HepG2 (cell line): ENCODE measurements around the gene STRIT1. TPM values are rescaled to one million over a fixed set of nuclear protein-coding genes. Genes with fewer than 3 reads are reported as not detected.

Experiments used
- ATAC-seq: fragments of 200-7000 bp; cut with Tn5 transposase; 3 replicates; pipeline ENCODE4 v1.9.1; 2020; ENCODE audit warnings: mild to moderate bottlenecking, moderate library complexity
- BruUV-seq: library from RNA; stranded (reverse); fragments of 400-500 nt; replicated peaks from 2 replicates; lab custom pipeline; 2021; lab: Mats Ljungman, UMichigan
- CTCF ChIA-PET: fragments of 300-600 bp; formaldehyde crosslinking; extraction: SDS; loops from one replicate; lab custom pipeline; 2021; ENCODE audit warnings: low total read pairs, inconsistent platforms, low intra/inter-chr PET ratio; lab: Yijun Ruan, JAX
- POLR2A ChIA-PET: fragments of 350-600 bp; sonication (Branson Sonifier 250); formaldehyde crosslinking; loops from one replicate; lab custom pipeline; 2020; ENCODE audit warnings: antibody characterized with exemption, inconsistent platforms; lab: Yijun Ruan, JAX
- DNase-seq: peaks from one replicate; pipeline ENCODE4 v3.0.0-alpha.2; 2015; ENCODE audit warnings: low spot score
- FAIRE-seq: peaks from 3 replicates; lab custom pipeline; 2011; peaks lifted over from hg19 to GRCh38; lab: Jason Lieb, UNC
- H2AFZ ChIP-seq: one replicate; pipeline ENCODE4 v1.6.1; 2011; ENCODE audit warnings: low read length, inconsistent platforms
- H3K27ac ChIP-seq: fragments of 300-600 bp; 3 replicates; pipeline ENCODE4 v1.8.0; 2011; ENCODE audit warnings: mixed run types, mild to moderate bottlenecking, mixed read lengths, low read length, inconsistent platforms; ENCODE audit not compliant: insufficient read depth; ENCODE audit errors: extremely low read length
- H3K27me3 ChIP-seq, 2 experiments: fragments of 200-600 bp in 1 of 2; 2 replicates in 1 of 2; 3 replicates in 1 of 2; pipeline versions ENCODE4 v1.6.0 to v1.8.0; 2011; ENCODE audit warnings: low read length in 2 of 2, mild to moderate bottlenecking in 2 of 2, moderate library complexity in 2 of 2, inconsistent platforms in 1 of 2; ENCODE audit not compliant: insufficient read depth in 2 of 2, control insufficient read depth in 1 of 2
- H3K36me3 ChIP-seq, 2 experiments: fragments of 200-600 bp in 1 of 2; replicated peaks in 1 of 2; 2 replicates in 1 of 2; 3 replicates in 1 of 2; pipeline versions ENCODE4 v1.5.1 to v1.8.0; 2011; ENCODE audit warnings: low read length in 2 of 2, inconsistent platforms in 1 of 2; ENCODE audit not compliant: insufficient read depth in 2 of 2, control insufficient read depth in 1 of 2
- H3K4me1 ChIP-seq: 2 replicates; pipeline ENCODE4 v1.5.1; 2012; ENCODE audit warnings: low read length, inconsistent platforms; ENCODE audit not compliant: insufficient read depth
- H3K4me2 ChIP-seq: 2 replicates; pipeline ENCODE4 v1.6.0; 2011; ENCODE audit warnings: low read depth, low read length, inconsistent platforms
- H3K4me3 ChIP-seq, 3 experiments: fragments of 200-600 bp in 1 of 3; sonication (generic), shearing (Covaris generic) in 1 of 3; replicated peaks in 1 of 3; 2 replicates each; pipeline ENCODE4 v1.5.1; 2011 to 2016; ENCODE audit warnings: low read length in 3 of 3, inconsistent platforms in 2 of 3, low read depth in 2 of 3, mild to moderate bottlenecking in 2 of 3, control low read depth in 1 of 3, mixed read lengths in 1 of 3; ENCODE audit not compliant: insufficient read depth in 1 of 3
- H3K79me2 ChIP-seq: one replicate; pipeline ENCODE4 v1.6.1; 2011; ENCODE audit warnings: low read length, inconsistent platforms; ENCODE audit not compliant: insufficient read depth
- H3K9ac ChIP-seq: 2 replicates; pipeline ENCODE4 v1.6.0; 2011; ENCODE audit warnings: mild to moderate bottlenecking, low read depth, low read length, inconsistent platforms; ENCODE audit not compliant: insufficient read depth
- H3K9me3 ChIP-seq: 2 replicates; pipeline ENCODE4 v1.5.1; 2012; ENCODE audit warnings: mild to moderate bottlenecking, low read length
- H4K20me1 ChIP-seq: 2 replicates; pipeline ENCODE4 v1.6.0; 2011; ENCODE audit warnings: inconsistent platforms, mild to moderate bottlenecking, low read length, moderate library complexity; ENCODE audit not compliant: insufficient read depth
- ETV6 ChIP-seq: sonication (generic); formaldehyde crosslinking; conservative IDR thresholded peaks from 2 replicates; pipeline ENCODE4 v1.4.0; 2020; ENCODE audit warnings: missing genetic modification reagents
- IRF2 ChIP-seq: IDR thresholded peaks from 2 replicates; pipeline ENCODE4 v1.6.1; 2018; ENCODE audit warnings: missing genetic modification reagents, missing compliant biosample characterization
- NR3C1 ChIP-seq: sonication (generic); formaldehyde crosslinking; IDR thresholded peaks from 2 replicates; pipeline ENCODE4 v1.4.0; 2020; ENCODE audit warnings: missing genetic modification reagents
- SATB2 ChIP-seq: sonication (generic); formaldehyde crosslinking; IDR thresholded peaks from 2 replicates; pipeline ENCODE4 v1.5.0; 2020; ENCODE audit warnings: missing genetic modification reagents
- ZBTB38 ChIP-seq: sonication (generic); formaldehyde crosslinking; IDR thresholded peaks from 2 replicates; pipeline ENCODE4 v1.5.1; 2020; ENCODE audit warnings: mild to moderate bottlenecking, missing genetic modification reagents
- ZFY ChIP-seq: sonication (generic); formaldehyde crosslinking; IDR thresholded peaks from 2 replicates; pipeline ENCODE4 v1.4.0; 2020; ENCODE audit warnings: missing genetic modification reagents
- ZNF766 ChIP-seq: sonication (generic); formaldehyde crosslinking; IDR thresholded peaks from 2 replicates; pipeline ENCODE4 v1.5.0; 2020; ENCODE audit warnings: missing genetic modification reagents, borderline replicate concordance
- ZNF792 ChIP-seq: IDR thresholded peaks from 2 replicates; pipeline ENCODE4 v1.6.1; 2016
- ZNF878 ChIP-seq: sonication (generic); formaldehyde crosslinking; IDR thresholded peaks from 2 replicates; pipeline ENCODE4 v1.8.1; 2023; ENCODE audit warnings: mild to moderate bottlenecking, missing genetic modification reagents, moderate library complexity
- WGBS: methylation state at CpG from one replicate; pipeline ENCODE4 v1.1.6; 2017; ENCODE audit warnings: low lambda C conversion rate; 5-methylcytosine and 5-hydroxymethylcytosine counted together
- in situ Hi-C: cut with HindIII; loops from 2 replicates; pipeline ENCODE4 v1.10.0; 2017; ENCODE audit warnings: low pct_unique_long_range_greater_than_20kb; ENCODE audit not compliant: extremely low pct_ligation_motif_present
- intact Hi-C: fragments of 100-400 bp; cut with micrococcal nuclease; formaldehyde crosslinking; loops from one replicate; pipeline ENCODE4 v1.10.0; 2022; ENCODE audit not compliant: unreplicated experiment
- polyA plus RNA-seq, 8 experiments: library from polyadenylated mRNA; depleted of rRNA in 3 of 8; stranded (reverse) in 7 of 8; unstranded in 1 of 8; fragments of >200 nt; fragmentation: Illumina TruSeq in 4 of 8; extraction: Trizol in 4 of 8; gene quantifications; 2 replicates each; pipeline versions ENCODE4 v1.2.1 to v1.2.3, GENCODE V29; 2011 to 2016; ENCODE audit warnings: low read depth in 4 of 8, missing spikeins in 1 of 8, mixed read lengths in 1 of 8; ENCODE audit not compliant: insufficient read depth in 1 of 8
- total RNA-seq, 5 experiments: library from RNA; depleted of rRNA; stranded (reverse); fragments of >200 nt; fragmentation: Illumina TruSeq; extraction: Trizol; gene quantifications; 2 replicates each; pipeline ENCODE4 v1.2.3, GENCODE V29; 2016; ENCODE audit warnings: low read depth in 1 of 5
- TF ChIP-seq, protein P1 (sequence below): sonication (generic); formaldehyde crosslinking; IDR thresholded peaks from 2 replicates; pipeline ENCODE4 v1.4.0; 2020; ENCODE audit warnings: low read depth, mild to moderate bottlenecking, missing genetic modification reagents
- TF ChIP-seq, protein P2 (sequence below): IDR thresholded peaks from 2 replicates; pipeline ENCODE4 v1.6.1; 2012; ENCODE audit warnings: low read length, improper control_type of control experiment
- TF ChIP-seq, protein P3 (sequence below): sonication (generic); formaldehyde crosslinking; IDR thresholded peaks from 2 replicates; pipeline ENCODE4 v1.8.0; 2022; ENCODE audit warnings: mild to moderate bottlenecking, missing genetic modification reagents; ENCODE audit not compliant: insufficient replicate concordance

Gene STRIT1
- total and polyA plus RNA-seq, 2 of the 13 experiments (the other 11 are each of a cell fraction or from before 2014, with no cell fraction given), result not detected

DNA sequence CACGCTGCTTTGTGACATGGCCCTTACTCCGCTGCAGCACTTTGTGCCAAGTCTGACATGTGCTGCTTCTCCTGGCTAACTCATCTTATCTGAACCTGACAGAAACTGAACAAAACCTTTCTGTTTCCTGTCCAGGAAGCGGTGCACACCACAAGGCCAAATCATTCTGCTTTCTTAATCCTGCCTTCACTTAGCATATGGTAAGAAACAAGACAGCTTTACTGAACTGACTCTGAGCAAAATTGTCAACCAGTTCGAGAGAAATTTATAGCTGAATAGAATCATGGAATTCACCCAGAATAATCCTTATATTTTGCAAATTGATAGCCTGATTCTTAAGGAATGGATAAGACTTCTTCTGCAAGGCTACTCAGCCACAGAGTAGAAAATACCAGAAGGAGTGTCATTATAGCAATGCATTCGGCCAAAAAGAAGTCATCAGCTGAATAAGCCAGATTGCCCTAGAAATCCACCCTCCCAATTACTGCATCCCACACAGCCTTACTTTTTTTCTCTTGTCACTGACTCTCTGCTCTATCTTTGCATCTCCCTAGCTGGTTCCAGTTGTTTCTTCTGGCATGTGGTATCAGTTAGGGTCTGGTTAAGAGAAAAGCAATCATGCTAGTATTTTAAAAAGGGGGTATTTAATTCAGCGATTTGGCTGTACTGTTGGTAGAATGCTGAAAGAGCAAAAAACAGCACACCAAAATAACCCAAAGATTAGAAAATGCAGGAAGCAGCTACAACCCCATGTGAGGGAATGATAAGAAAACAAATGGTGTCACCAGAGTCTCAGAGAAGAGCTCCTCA, 41.6 kb upstream of the STRIT1 start:
- Histone ChIP-seq H2AFZ (no peak overlapping the region), H3K9me3 (no peaks in the 10 kb centered on the region), H3K4me3 (no peak overlapping the region), H3K36me3 (no peaks in the 10 kb centered on the region), H3K27me3 (no peaks in the 10 kb centered on the region), H3K79me2 (no peaks in the 10 kb centered on the region), H4K20me1 (no peaks in the 10 kb centered on the region), H3K27ac (no peak overlapping the region), H3K4me2 (no peak overlapping the region), H3K9ac (no peak overlapping the region), H3K4me1 (no peaks in the 10 kb centered on the region)
- in situ Hi-C loops (no loop called here), intact Hi-C loops (no loop called here)
- CTCF ChIA-PET, result no interaction called here
- WGBS, result 30% methylated on average over 6 of the region's 6 CpGs
- no TSS peak for BruUV-seq
- no peak for DNase-seq
- ATAC-seq, result no peak
- no peak for FAIRE-seq
- TF ChIP-seq ZBTB38 (CRISPR knock-in tag) (no peak), SATB2 (CRISPR knock-in tag) (no peak), NR3C1 (CRISPR knock-in tag) (no peak)
- TF ChIP-seq, protein P1, sequence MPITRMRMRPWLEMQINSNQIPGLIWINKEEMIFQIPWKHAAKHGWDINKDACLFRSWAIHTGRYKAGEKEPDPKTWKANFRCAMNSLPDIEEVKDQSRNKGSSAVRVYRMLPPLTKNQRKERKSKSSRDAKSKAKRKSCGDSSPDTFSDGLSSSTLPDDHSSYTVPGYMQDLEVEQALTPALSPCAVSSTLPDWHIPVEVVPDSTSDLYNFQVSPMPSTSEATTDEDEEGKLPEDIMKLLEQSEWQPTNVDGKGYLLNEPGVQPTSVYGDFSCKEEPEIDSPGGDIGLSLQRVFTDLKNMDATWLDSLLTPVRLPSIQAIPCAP (CRISPR knock-in tag), result no peak
- POLR2A ChIA-PET, result no interaction called here

DNA sequence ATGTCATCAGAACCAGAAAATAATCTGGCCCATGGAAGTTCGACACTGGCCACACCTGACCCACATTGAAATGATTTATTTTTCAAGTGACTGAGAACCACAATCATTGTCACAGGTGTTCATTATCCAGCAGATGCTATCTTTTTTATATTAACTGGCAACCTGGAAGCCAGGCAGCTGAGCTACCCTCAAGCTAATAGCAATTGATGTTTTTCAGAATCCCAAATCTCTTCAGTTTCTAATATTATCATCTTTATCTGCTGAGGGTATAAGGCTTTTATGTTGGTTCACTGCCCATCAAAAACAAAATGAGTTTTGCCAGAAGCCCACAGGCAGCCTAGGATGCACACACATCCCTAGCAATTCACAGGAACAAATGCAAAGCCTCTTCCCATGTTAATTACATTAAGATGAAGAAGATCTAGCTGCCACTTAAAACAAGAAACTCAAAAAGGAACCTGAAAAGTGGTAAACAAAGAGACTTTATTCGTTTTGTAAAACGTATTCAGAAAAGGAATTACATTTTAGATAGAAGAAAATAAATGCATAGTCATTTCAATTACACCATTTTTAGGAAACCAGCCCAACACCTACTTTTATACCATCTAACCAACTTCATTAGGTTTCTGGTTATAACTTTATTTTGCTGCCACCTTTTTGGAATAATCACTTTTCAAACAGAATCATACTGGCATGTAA, 40.9 kb upstream of the STRIT1 start:
- no peak overlapping the region for H3K9ac ChIP-seq
- WGBS, result 4% methylated on average over 3 of the region's 3 CpGs
- in situ Hi-C loops (no loop called here), intact Hi-C loops (no loop called here)
- ATAC-seq, result no peak
- ChIA-PET CTCF (no interaction called here), POLR2A (no interaction called here)
- no peaks in the 10 kb centered on the region for H3K9me3 ChIP-seq
- FAIRE-seq, result no peak
- H3K4me3 ChIP-seq, result no peak overlapping the region
- H4K20me1 ChIP-seq, result no peaks in the 10 kb centered on the region
- no peak overlapping the region for H3K27ac ChIP-seq
- no peaks in the 10 kb centered on the region for H3K27me3 ChIP-seq
- no peak for DNase-seq
- no peaks in the 10 kb centered on the region for H3K79me2 ChIP-seq
- no TSS peak for BruUV-seq
- no peak overlapping the region for H3K4me2 ChIP-seq
- H3K4me1 ChIP-seq, result no peaks in the 10 kb centered on the region
- no peak overlapping the region for H2AFZ ChIP-seq
- H3K36me3 ChIP-seq, result no peaks in the 10 kb centered on the region
- TF ChIP-seq ZFY (CRISPR knock-in tag) (no peak), IRF2 (CRISPR knock-in tag) (no peak), ZNF766 (CRISPR knock-in tag) (no peak), ZNF792 (no peak), ETV6 (CRISPR knock-in tag) (no peak), ZNF878 (CRISPR knock-in tag) (no peak)
- TF ChIP-seq, protein P2, sequence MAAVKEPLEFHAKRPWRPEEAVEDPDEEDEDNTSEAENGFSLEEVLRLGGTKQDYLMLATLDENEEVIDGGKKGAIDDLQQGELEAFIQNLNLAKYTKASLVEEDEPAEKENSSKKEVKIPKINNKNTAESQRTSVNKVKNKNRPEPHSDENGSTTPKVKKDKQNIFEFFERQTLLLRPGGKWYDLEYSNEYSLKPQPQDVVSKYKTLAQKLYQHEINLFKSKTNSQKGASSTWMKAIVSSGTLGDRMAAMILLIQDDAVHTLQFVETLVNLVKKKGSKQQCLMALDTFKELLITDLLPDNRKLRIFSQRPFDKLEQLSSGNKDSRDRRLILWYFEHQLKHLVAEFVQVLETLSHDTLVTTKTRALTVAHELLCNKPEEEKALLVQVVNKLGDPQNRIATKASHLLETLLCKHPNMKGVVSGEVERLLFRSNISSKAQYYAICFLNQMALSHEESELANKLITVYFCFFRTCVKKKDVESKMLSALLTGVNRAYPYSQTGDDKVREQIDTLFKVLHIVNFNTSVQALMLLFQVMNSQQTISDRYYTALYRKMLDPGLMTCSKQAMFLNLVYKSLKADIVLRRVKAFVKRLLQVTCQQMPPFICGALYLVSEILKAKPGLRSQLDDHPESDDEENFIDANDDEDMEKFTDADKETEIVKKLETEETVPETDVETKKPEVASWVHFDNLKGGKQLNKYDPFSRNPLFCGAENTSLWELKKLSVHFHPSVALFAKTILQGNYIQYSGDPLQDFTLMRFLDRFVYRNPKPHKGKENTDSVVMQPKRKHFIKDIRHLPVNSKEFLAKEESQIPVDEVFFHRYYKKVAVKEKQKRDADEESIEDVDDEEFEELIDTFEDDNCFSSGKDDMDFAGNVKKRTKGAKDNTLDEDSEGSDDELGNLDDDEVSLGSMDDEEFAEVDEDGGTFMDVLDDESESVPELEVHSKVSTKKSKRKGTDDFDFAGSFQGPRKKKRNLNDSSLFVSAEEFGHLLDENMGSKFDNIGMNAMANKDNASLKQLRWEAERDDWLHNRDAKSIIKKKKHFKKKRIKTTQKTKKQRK, result no peak
- TF ChIP-seq, protein P3, sequence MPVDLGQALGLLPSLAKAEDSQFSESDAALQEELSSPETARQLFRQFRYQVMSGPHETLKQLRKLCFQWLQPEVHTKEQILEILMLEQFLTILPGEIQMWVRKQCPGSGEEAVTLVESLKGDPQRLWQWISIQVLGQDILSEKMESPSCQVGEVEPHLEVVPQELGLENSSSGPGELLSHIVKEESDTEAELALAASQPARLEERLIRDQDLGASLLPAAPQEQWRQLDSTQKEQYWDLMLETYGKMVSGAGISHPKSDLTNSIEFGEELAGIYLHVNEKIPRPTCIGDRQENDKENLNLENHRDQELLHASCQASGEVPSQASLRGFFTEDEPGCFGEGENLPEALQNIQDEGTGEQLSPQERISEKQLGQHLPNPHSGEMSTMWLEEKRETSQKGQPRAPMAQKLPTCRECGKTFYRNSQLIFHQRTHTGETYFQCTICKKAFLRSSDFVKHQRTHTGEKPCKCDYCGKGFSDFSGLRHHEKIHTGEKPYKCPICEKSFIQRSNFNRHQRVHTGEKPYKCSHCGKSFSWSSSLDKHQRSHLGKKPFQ (CRISPR knock-in tag), result no peak
